MM.1S (cell line): ENCODE measurements around the gene ANKRD66.
"Not testable (repeated sequence)": the region's sequence is repeated elsewhere in the genome, so short reads cannot be mapped to it uniquely, and the experiment has no call there.

ENCODE experiments used
- DNase-seq: peaks from one replicate; pipeline ENCODE4 v3.0.0-alpha.2; 2015
- H2AFZ ChIP-seq: fragments of 300-600 bp; sonication (generic); 2 replicates; pipeline ENCODE4 v1.6.0; 2016; ENCODE audit warnings: antibody characterized with exemption, low read length
- H3F3A ChIP-seq: fragments of 300-600 bp; sonication (generic); 2 replicates; pipeline ENCODE4 v1.6.1; 2016; ENCODE audit warnings: mild to moderate bottlenecking, antibody characterized with exemption, low read length, moderate library complexity, mixed read lengths; ENCODE audit not compliant: insufficient read depth
- H3K27ac ChIP-seq: fragments of 300-600 bp; sonication (generic); 2 replicates; pipeline ENCODE4 v1.5.1; 2016; ENCODE audit warnings: mild to moderate bottlenecking, low read length
- H3K27me3 ChIP-seq: fragments of 300-600 bp; sonication (generic); replicated peaks from 2 replicates; pipeline ENCODE4 v1.6.0; 2016; ENCODE audit warnings: low read length; ENCODE audit not compliant: insufficient read depth
- H3K36me3 ChIP-seq: fragments of 300-600 bp; sonication (generic); replicated peaks from 2 replicates; pipeline ENCODE4 v1.6.1; 2016; ENCODE audit warnings: mild to moderate bottlenecking, low read length, mixed read lengths; ENCODE audit not compliant: insufficient read depth
- H3K4me1 ChIP-seq: fragments of 300-600 bp; sonication (generic); 2 replicates; pipeline ENCODE4 v1.6.1; 2016; ENCODE audit warnings: low read length, mixed read lengths
- H3K4me2 ChIP-seq: fragments of 300-600 bp; sonication (generic); 2 replicates; pipeline ENCODE4 v1.6.0; 2016; ENCODE audit warnings: low read depth, low read length
- H3K4me3 ChIP-seq: fragments of 300-600 bp; sonication (generic); 2 replicates; pipeline ENCODE4 v1.5.1; 2016; ENCODE audit warnings: low read length, mixed read lengths
- H3K79me2 ChIP-seq: fragments of 300-600 bp; sonication (generic); 2 replicates; pipeline ENCODE4 v1.6.1; 2016; ENCODE audit warnings: mixed run types, low read length, mixed read lengths
- H3K9ac ChIP-seq: fragments of 300-600 bp; sonication (generic); 2 replicates; pipeline ENCODE4 v1.6.1; 2016; ENCODE audit warnings: low read length, mixed read lengths
- H3K9me2 ChIP-seq: fragments of 300-600 bp; sonication (generic); replicated peaks from 2 replicates; pipeline ENCODE4 v1.6.1; 2016; ENCODE audit warnings: mild to moderate bottlenecking, low read length, mixed read lengths; ENCODE audit not compliant: insufficient read depth
- H3K9me3 ChIP-seq: fragments of 300-600 bp; sonication (generic); replicated peaks from 2 replicates; pipeline ENCODE4 v1.6.1; 2016; ENCODE audit warnings: mild to moderate bottlenecking, low read length, mixed read lengths; ENCODE audit not compliant: insufficient read depth
- H4K20me1 ChIP-seq: fragments of 300-600 bp; sonication (generic); 2 replicates; pipeline ENCODE4 v1.6.1; 2016; ENCODE audit warnings: mild to moderate bottlenecking, low read length, moderate library complexity, mixed read lengths; ENCODE audit not compliant: insufficient read depth
- EZH2 ChIP-seq: fragments of 300-600 bp; sonication (generic); optimal IDR thresholded peaks from 2 replicates; pipeline ENCODE3; 2017; ENCODE audit warnings: low read depth, mild to moderate bottlenecking, antibody characterized with exemption, low read length, mixed read lengths
- EZH2phosphoT487 ChIP-seq: fragments of 300-600 bp; sonication (generic); IDR thresholded peaks from 2 replicates; pipeline ENCODE4 v1.6.1; 2018; ENCODE audit warnings: antibody characterized with exemption, low read length
- TF ChIP-seq, protein P1 (sequence below): fragments of 300-600 bp; sonication (generic); IDR thresholded peaks from 2 replicates; pipeline ENCODE4 v1.5.1; 2016; ENCODE audit warnings: antibody characterized with exemption, low read length, mixed read lengths

ANKRD66 gene

DNA sequence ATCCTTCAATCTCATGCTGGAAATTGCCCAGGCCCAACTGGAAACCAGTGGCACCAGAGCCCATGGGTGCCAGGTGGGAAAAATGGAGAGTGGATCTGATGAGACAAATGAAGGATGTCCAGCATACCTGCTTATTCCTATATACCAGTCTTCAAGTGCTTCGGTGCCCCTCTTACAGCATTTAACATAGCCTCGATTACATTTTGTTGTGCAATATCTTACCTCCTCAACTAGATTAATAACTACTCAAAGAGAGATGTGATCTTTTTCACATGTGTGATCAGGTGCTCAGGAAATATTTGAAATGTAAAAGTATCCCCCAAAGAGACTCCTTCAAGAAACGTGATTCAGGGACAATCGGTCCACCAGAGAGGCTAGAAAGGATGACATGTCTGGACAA, 4.8 kb upstream of the ANKRD66 start:
- no peak overlapping the region for H3K9ac ChIP-seq
- no peak overlapping the region for H3K27ac ChIP-seq
- no peaks in the 10 kb centered on the region for H4K20me1 ChIP-seq
- no peak overlapping the region for H3K4me3 ChIP-seq
- H2AFZ ChIP-seq: no peak overlapping the region
- H3K4me1 ChIP-seq: no peaks in the 10 kb centered on the region
- no peaks in the 10 kb centered on the region for H3K36me3 ChIP-seq
- no peaks in the 10 kb centered on the region for H3F3A ChIP-seq
- H3K4me2 ChIP-seq: no peak overlapping the region
- H3K9me2 ChIP-seq: no peaks in the 10 kb centered on the region
- DNase-seq: no peak
- TF ChIP-seq EZH2: no peak
- no peak for TF ChIP-seq EZH2phosphoT487
- TF ChIP-seq, protein P1, sequence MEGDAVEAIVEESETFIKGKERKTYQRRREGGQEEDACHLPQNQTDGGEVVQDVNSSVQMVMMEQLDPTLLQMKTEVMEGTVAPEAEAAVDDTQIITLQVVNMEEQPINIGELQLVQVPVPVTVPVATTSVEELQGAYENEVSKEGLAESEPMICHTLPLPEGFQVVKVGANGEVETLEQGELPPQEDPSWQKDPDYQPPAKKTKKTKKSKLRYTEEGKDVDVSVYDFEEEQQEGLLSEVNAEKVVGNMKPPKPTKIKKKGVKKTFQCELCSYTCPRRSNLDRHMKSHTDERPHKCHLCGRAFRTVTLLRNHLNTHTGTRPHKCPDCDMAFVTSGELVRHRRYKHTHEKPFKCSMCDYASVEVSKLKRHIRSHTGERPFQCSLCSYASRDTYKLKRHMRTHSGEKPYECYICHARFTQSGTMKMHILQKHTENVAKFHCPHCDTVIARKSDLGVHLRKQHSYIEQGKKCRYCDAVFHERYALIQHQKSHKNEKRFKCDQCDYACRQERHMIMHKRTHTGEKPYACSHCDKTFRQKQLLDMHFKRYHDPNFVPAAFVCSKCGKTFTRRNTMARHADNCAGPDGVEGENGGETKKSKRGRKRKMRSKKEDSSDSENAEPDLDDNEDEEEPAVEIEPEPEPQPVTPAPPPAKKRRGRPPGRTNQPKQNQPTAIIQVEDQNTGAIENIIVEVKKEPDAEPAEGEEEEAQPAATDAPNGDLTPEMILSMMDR: no peak
- no peaks in the 10 kb centered on the region for H3K9me3 ChIP-seq
- H3K79me2 ChIP-seq: no peaks in the 10 kb centered on the region
- H3K27me3 ChIP-seq: no peaks in the 10 kb centered on the region

DNA sequence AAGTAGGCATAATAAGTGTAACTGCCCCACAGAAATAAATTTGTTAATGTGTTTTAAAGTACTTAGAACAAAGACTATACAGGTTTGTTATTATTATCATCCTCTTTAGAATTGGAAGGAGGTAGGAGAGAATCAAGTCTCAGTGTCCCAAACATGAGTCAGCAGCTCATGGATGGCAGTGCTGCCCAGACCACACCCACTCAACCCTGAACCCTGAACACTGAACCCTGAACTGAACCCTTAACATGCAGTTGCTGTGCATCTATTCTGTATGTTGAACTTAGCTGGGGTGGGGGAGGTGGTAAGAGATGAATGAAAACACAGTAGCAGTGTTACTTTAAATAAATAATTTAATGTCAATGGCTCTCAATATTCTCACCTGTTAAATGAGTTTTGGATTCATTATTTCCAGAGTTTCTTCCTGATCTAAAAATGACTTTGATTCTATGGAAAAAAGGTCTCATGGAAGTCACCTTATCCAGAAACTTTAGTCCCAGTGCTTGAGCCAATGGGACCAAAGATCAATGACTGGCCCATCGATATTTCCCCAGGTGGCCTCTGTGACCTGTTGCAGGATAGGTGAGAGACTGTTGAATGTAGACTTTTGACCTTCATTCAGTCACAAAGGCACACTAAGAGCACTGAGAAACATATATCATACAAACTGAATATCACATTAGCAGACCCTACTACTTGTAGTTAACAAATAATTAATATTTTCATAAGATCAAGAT, 3.1 kb upstream of the ANKRD66 start:
- Histone ChIP-seq H3K4me3 (no peak overlapping the region), H3K9me2 (no peaks in the 10 kb centered on the region), H3F3A (no peaks in the 10 kb centered on the region), H3K36me3 (no peaks in the 10 kb centered on the region), H3K27ac (no peak overlapping the region), H4K20me1 (no peaks in the 10 kb centered on the region), H3K27me3 (no peaks in the 10 kb centered on the region), H2AFZ (no peak overlapping the region), H3K4me2 (no peak overlapping the region), H3K79me2 (no peaks in the 10 kb centered on the region), H3K4me1 (no peaks in the 10 kb centered on the region), H3K9me3 (no peaks in the 10 kb centered on the region), H3K9ac (no peak overlapping the region)
- TF ChIP-seq EZH2: no peak
- no peak for TF ChIP-seq EZH2phosphoT487
- DNase-seq: no peak

DNA sequence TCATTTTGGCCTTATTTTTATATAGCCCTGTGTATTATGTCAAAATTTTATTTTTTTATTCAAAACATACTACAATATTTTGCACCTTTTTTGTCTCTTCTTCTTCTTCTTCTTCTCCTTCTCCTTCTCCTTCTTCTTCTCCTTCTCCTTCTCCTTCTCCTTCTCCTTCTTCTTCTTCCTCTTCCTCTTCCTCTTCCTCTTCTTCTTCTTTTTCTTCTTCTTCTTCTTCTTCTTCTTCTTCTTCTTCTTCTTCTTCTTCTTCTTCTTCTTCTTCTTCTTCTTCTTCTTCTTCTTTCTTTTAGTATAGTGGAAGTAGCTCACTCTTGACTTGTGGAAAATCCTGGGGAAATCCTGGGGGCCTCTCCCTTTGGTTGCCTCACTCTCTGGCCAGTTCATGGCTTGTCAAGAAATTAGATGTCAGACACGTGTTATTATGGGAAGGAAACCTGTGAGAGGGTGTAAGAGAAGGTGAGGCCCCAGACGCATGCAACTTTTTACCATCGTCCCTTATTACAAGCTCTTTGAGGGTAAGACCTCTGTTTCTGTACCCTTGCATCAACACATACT, 2.5 kb upstream of the ANKRD66 start:
- DNase-seq, H3K9me2 ChIP-seq, H3K9ac ChIP-seq, H3K4me3 ChIP-seq, H3K27me3 ChIP-seq, H3F3A ChIP-seq, H3K9me3 ChIP-seq, H4K20me1 ChIP-seq, H3K27ac ChIP-seq, H3K4me2 ChIP-seq, H3K79me2 ChIP-seq, H2AFZ ChIP-seq, H3K36me3 ChIP-seq, H3K4me1 ChIP-seq: not testable (repeated sequence)

DNA sequence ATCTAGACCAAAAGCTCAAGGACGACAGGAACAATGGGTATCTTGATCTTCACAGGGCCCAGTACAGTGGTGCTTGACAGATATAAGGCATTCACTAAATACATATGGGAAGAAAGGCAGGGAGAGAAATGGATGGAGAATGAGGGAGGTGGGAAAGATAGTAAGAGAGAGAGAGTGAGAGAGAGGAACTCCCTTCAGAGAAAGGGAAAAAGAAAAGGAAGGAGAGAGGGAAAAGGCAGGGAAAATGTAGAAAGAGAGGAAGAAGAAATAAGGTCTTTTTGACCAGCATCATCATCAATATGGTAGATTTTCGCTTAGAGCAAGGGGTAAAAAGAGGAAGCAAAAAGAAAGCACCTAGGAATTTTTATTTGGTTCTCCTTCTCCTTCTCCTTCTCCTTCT, 760 bp upstream of the ANKRD66 start:
- H3K27ac ChIP-seq: no peak overlapping the region
- H3K79me2 ChIP-seq: no peaks in the 10 kb centered on the region
- H3K4me3 ChIP-seq: no peak overlapping the region
- H3F3A ChIP-seq: no peaks in the 10 kb centered on the region
- no peaks in the 10 kb centered on the region for H3K27me3 ChIP-seq
- H3K9me3 ChIP-seq: no peaks in the 10 kb centered on the region
- no peaks in the 10 kb centered on the region for H3K4me1 ChIP-seq
- H3K9me2 ChIP-seq: no peaks in the 10 kb centered on the region
- DNase-seq: no peak
- H4K20me1 ChIP-seq: no peaks in the 10 kb centered on the region
- H2AFZ ChIP-seq: no peak overlapping the region
- H3K4me2 ChIP-seq: no peak overlapping the region
- TF ChIP-seq EZH2 (no peak), EZH2phosphoT487 (no peak)
- TF ChIP-seq, protein P1: no peak
- H3K36me3 ChIP-seq: no peaks in the 10 kb centered on the region
- H3K9ac ChIP-seq: no peak overlapping the region
